Activated effector memory CD4-positive, alpha-beta T cell treated with Interleukin-2 at 50 U/mL for 16 hours (primary cell): ENCODE data around the gene KRT6A.
"Not testable (repeated sequence)": the region's sequence is repeated elsewhere in the genome, so short reads cannot be mapped to it uniquely, and the experiment has no call there.

Experiments
- DNase-seq: peaks from one replicate; pipeline ENCODE4 v3.0.0-alpha.2; 2020

KRT6A gene

DNA sequence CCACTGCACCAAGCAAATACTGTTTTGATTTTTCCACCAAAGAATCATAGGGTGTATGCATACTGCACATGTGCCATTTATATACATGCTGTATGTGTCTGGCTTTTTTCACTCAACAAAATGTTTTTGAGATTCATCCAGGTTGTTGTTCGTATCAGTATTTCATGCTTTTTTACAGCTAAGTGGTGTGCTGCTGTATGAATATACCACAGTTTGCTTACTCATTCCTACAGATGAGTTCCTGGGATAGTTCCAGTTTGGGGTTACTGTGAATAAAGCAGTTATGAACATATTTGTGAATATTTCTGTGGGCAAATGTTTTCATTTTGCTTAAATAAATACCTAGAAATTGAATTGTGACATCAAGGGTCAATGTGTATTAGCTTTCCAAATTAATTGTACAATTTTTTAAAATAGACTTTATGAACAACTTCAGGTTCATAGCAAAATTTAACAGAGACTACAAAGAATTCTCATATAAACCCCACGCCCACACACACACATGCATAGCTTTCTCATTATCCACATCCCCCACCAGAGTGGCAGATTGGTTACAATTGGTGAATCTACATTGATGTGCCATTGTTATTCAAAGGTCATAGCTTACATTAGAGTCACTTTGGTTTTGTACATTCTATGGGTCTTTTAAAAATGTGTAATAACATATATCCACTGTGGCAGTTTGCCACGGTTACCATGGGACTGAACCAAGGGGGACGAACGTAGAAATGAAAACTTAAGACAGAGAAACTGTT is 6.9 kb upstream of the KRT6A start:
- DNase-seq, result no peak

DNA sequence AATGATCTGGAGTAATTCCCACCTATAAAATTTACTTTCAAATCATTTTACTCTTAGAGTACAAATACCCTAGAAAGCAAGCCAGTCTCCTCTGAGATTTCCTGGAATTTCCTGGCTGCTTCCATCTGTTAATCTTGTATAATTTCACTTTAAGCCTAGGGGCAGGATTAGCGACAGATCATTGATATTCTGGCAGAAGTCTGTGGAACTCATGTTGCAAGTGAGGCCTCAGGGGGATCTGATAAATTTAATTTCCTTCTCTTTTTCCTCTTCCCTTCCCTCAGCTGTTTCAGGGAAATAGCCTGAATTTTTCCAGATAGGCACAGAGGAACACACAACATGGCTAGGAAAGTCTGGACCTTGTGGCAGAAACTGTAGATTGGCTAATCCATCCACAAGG is 5.9 kb upstream of the KRT6A start:
- no peak for DNase-seq

DNA sequence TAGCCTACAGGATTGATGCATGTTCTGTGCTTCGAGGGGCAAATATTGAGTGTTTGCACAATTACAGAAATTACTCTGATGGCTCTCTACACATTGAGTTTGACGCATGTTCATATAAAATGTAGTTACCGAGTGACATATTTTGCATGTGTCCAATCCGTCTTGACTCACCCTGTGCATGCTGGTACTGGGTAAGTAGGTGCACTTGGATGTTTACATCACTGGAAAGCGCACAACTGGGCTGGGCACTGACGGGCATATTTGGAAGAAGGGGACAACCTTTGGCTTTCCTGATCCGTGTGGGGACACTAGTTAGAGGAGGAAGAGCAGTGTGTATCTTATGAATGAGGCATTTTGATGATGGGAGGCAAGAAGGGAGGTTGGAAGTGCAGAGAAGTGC is 4.9 kb upstream of the KRT6A start:
- no peak for DNase-seq

- DNase-seq, result no peak
These were observed 3.6 kb upstream of the KRT6A start for GRCh38 chr12:52496590-52497071.

DNA sequence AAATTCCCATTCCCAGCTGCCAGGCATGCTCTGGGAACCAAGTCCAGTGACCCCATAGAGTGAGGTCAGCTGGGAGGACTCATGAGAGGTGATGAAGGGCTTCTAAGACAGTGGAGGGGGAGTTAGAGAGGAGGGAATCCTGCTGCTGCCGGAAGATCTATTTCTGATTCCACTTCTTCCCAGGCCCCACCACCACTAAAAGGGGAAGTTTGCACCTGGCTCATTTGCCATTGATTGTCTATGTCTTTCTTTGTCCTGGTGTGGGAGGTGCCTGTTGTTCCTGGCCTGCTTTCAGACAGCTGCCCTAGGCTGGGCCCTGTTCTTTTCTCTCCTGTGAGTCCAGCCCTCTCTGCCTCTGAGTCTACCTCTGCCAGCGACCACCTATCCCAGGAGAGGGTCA is 3.0 kb upstream of the KRT6A start:
- no peak for DNase-seq

- no peak for DNase-seq
These were observed 2.3 kb upstream of the KRT6A start for GRCh38 chr12:52495389-52495788.

GRCh38 chr12:52494518-52494917 is 1.5 kb upstream of the KRT6A start:
- DNase-seq, result no peak

GRCh38 chr12:52494100-52494499 is 1.0 kb upstream of the KRT6A start:
- DNase-seq, result no peak

- DNase-seq, result not testable (repeated sequence)
These were observed 652 bp downstream of the KRT6A start for GRCh38 chr12:52492405-52492804.

- not testable (repeated sequence) for DNase-seq
These were observed 1.6 kb downstream of the KRT6A start for GRCh38 chr12:52491495-52491894.

GRCh38 chr12:52488736-52489135 is 4.3 kb downstream of the KRT6A start:
- DNase-seq, result no peak

DNA sequence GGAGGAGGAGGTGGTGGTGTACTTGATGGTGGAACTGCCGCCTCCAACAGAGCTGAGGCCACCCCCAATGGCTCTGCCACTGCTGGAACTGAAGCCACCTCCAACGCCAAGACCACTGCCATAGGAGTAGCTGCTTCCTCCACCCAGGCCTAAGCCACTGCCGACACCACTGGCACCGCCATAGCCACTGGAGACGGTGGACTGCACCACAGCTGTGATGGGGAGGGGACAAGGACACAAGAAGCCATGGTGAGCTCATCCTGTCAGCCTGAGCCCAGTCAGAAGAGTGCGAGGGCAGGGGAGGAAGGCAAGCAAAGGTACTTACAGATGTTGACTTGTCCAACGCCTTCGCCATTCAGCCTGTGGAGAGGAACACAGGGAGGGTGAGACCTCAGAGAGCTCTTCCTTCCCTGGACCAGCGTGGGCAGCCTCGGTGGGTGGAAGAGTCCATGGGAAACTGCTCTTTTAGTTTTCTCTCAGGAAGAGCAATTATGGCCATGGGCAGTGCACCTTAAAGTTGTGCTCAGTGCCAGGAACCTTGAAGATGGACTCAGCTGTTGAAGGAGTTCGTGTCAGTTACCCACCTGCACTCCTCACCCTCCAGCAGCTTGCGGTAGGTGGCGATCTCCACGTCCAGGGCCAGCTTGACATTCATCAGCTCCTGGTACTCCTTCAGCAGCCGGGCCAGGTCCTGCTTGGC is 5.2 kb downstream of the KRT6A start:
- not testable (repeated sequence) for DNase-seq

GRCh38 chr12:52487211-52487610 is 5.8 kb downstream of the KRT6A start:
- no peak for DNase-seq

GRCh38 chr12:52486166-52487105 is 6.6 kb downstream of the KRT6A start:
- DNase-seq, result no peak

DNA sequence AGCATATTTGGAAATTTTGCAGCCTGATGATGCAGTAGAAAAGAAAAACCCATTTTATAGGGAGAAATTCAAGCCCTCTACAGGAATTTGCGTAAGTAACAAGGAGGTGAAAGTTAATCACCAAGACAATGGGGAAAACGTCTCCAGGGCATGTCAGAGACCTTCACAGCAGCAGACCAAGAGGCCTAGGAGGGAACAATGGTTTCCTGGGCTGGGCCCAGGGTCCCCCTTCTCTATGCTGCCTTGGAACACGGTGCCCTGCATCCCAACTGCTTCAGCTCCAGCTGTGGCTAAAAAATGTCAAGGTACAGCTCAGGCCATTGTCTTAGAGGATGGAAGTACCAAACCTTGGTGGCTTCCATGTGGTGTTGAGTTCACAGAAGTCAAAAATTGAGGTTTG is 13.0 kb downstream of the KRT6A start:
- DNase-seq, result no peak

GRCh38 chr12:52477651-52478050 is 15.4 kb downstream of the KRT6A start:
- no peak for DNase-seq

DNA sequence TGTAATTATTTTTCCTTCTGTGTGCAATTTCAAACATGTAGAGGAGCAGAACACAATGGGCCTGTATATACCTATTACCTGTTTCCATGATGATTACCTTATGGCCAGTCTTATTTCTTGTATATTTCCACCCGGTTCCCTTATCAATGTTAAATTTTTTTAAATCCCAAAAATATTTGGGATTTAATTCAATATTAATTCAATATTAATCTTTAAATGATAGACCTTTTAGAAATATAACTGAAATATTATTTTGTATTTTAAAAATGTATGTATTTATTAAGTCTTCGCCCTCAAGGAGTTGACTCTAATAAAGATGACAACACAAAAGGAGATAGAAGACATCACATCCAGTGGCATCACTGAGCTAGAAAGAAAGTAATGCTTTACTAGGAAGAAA is 18.8 kb downstream of the KRT6A start:
- DNase-seq, result no peak

DNA sequence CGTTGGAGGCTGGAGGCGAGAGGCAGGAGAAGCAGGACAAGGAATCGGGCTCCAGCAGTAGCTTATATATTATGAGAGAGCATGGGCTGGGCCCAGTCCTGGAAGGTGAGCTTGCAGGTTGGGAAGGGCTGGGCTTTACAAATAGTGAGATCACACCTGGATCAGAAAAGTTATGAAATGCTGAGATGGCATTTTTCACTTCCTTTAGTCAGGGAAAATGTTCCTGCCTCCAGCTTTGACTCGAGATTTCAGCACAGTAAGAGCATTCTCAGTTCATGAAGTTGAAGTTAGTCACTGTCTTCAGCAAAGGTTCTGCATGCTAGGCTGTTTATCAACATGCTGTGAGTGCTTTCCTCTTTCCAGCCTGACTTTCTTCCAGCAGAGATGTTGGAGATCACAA is 19.3 kb downstream of the KRT6A start, which contains the start of gene KRT6C:
Gene KRT6C (minus strand): TSS at position 38 of the 400 bp plus-strand sequence. CDS start 68 bp downstream, outside the sequence.
- no peak for DNase-seq

- DNase-seq, result no peak
These were observed 23.2 kb downstream of the KRT6A start for GRCh38 chr12:52469853-52470252.

DNA sequence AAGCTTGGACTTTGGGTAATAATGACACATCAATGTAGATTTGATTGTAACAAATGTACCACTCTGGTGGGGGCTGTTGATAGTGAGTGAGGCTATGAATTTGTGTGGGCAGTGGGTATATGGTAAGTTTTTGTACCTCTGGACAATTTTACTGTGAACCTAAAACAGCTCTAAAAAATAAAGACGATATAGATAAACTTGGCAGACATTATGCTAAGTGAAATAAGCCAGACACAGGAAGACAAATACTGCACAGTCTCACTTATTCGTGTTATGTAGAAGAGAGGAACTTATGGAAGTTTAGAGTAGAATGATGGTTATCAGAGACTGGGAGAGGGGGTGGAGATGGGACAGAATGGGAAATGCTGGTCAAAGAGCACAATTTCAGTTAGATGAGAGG is 28.2 kb downstream of the KRT6A start:
- DNase-seq, result no peak

DNA sequence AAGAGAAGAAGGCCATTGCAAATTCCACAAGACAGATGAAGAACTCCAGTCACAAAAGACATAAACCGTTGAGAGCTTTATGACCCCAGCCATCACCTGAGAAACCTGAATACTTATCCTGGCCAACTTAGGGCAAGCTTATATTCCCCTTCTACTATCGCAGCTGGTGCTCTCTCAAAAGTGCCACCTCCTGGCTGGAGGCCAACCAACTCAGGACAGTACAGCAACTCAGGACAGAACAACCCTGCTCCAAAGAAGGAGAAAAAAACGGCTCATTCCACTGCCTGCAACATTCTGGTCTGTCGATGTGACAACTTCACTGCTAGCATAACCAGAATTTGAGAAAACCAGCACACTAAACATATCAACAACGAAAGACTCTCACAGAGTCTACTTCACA is 31.4 kb downstream of the KRT6A start:
- no peak for DNase-seq

GRCh38 chr12:52458861-52459260 is 34.2 kb downstream of the KRT6A start:
- DNase-seq, result no peak

DNA sequence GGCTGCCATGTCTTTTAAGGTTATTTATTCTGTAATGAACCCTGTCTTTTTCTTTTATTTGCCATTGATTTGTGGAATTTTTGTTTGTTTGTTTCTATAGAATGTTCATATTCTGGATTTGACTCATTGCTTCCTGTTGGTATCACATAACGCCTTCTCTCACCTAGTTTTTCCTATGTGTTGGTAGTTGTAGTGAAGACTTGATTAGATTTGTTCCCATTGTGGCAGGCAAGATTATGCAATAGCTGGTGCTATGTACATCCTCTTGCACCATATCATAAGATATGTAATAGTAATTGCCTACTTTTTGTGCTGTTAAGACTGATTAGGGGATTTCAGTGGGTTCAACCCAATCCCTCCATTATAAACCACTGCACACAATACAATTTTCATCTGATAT is 37.2 kb downstream of the KRT6A start:
- no peak for DNase-seq
